IgD-negative memory B cell (primary cell): ENCODE results near the gene WNT4. TPM values are rescaled to one million over a fixed set of nuclear protein-coding genes. Genes with fewer than 3 reads are reported as not detected.
A peak's percentile ranks its signal among the peaks of the same experiment; 100 is the strongest.

ENCODE experiments used
- H3K27ac Mint-ChIP-seq, 3 donors: one replicate each; pipeline ENCODE4 v1.8.0; 2020 to 2022; ENCODE audit warnings: mild to moderate bottlenecking in 3 of 3, mixed read lengths in 3 of 3, moderate library complexity in 1 of 3
- H3K27me3 Mint-ChIP-seq: one replicate; pipeline ENCODE4 v1.8.0; 2021; ENCODE audit warnings: mixed read lengths
- H3K36me3 Mint-ChIP-seq: one replicate; pipeline ENCODE4 v1.8.0; 2020; ENCODE audit warnings: mild to moderate bottlenecking, mixed read lengths
- H3K4me1 Mint-ChIP-seq, 3 donors: one replicate each; pipeline ENCODE4 v1.8.0; 2020 to 2022; ENCODE audit warnings: mixed read lengths in 3 of 3, mild to moderate bottlenecking in 1 of 3
- H3K4me3 Mint-ChIP-seq, 4 donors: one replicate each; pipeline ENCODE4 v1.8.0; 2020 to 2022; ENCODE audit warnings: mild to moderate bottlenecking in 4 of 4, mixed read lengths in 4 of 4, moderate library complexity in 3 of 4
- H3K9me3 Mint-ChIP-seq, 3 donors: one replicate each; pipeline ENCODE4 v1.8.0; 2020 to 2021; ENCODE audit warnings: mixed read lengths in 3 of 3, mild to moderate bottlenecking in 1 of 3
- polyA plus RNA-seq: library from polyadenylated mRNA; unstranded; fragments of 300-500 nt; fragmentation: Illumina TruSeq; gene quantifications from one replicate; pipeline ENCODE4 v1.2.3, GENCODE V29; 2021

Gene WNT4
- polyA plus RNA-seq, 1 donor from 2014 or later: not detected

DNA sequence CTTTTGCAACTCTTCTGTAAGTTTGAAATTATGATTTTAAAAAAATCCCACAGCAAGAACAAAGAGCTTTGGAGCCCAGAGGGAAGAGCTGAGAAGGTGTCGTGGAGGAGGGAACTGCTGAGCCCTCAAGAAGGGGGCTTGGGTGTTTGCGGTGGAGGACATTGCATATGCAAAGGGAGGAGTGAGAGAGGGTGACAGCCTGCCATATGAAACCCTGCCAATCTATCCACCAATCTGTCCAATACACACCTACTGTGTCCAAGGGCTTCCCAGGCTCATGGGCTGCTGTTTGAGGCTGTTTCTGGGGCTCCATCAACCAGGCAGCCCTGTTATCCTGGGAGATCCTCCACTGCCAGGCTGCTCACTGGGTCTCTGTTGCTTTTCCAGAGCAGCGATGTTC, 15.2 kb downstream of the WNT4 start:
- Mint-ChIP-seq H3K4me3 (peak overlapping the region in 1 of 4 donors; percentile 21), H3K27me3 (no peaks in the 10 kb centered on the region), H3K36me3 (no peaks in the 10 kb centered on the region), H3K4me1 (peaks cover 0 to 1% (median 0%) of the 10 kb centered on the region in 3 donors), H3K9me3 (no peaks in the 10 kb centered on the region), H3K27ac (no peak overlapping the region)

DNA sequence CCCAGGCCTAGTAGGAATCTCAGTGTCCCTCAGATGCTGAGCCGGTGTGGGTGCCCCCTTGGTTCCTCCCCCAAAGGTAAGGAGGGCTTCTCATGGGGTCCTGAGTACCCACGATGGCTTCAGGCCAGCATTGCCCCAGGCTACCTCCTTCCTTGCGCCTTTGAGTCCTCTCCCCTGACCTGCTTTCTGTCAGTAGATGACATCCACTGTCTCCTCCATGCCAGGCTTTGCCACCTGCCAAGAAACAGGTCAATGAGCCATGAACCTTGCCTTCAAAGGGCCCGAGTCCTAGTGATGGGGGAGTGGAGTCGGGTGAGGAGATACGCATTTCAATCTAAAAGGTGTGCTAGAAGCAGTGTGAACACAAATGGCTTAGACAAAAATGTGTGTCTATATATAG, 15.6 kb downstream of the WNT4 start:
- peaks cover 0 to 1% (median 0%) of the 10 kb centered on the region in 3 donors for H3K4me1 Mint-ChIP-seq
- no peak overlapping the region for H3K4me3 Mint-ChIP-seq
- H3K27me3 Mint-ChIP-seq: no peaks in the 10 kb centered on the region
- no peaks in the 10 kb centered on the region for H3K9me3 Mint-ChIP-seq
- no peaks in the 10 kb centered on the region for H3K36me3 Mint-ChIP-seq
- H3K27ac Mint-ChIP-seq: no peak overlapping the region

DNA sequence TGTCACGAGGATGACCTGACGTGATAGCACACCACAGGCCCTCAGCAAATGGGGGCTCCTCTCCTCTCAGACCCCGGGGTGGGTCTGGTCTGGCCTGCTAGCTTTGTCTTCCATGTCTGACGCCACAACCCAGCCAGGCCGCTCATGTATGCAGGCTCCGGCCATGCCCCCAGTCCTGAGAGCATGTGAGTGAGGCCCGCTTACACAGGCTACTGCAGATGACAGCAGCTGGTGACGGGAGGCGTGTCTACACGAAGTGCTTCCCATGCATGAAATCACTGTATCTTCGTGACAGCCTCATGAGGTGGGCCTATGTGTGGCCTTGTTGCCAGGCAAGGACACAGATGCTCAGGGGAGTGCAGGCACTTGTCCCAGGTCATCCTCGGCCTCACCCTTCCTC, 16.4 kb downstream of the WNT4 start:
- Mint-ChIP-seq H3K4me1 (peaks cover 0 to 1% (median 0%) of the 10 kb centered on the region in 3 donors), H3K36me3 (no peaks in the 10 kb centered on the region), H3K9me3 (no peaks in the 10 kb centered on the region), H3K27ac (peak overlapping the region in 1 of 3 donors; percentile 73), H3K27me3 (no peaks in the 10 kb centered on the region), H3K4me3 (no peak overlapping the region)

DNA sequence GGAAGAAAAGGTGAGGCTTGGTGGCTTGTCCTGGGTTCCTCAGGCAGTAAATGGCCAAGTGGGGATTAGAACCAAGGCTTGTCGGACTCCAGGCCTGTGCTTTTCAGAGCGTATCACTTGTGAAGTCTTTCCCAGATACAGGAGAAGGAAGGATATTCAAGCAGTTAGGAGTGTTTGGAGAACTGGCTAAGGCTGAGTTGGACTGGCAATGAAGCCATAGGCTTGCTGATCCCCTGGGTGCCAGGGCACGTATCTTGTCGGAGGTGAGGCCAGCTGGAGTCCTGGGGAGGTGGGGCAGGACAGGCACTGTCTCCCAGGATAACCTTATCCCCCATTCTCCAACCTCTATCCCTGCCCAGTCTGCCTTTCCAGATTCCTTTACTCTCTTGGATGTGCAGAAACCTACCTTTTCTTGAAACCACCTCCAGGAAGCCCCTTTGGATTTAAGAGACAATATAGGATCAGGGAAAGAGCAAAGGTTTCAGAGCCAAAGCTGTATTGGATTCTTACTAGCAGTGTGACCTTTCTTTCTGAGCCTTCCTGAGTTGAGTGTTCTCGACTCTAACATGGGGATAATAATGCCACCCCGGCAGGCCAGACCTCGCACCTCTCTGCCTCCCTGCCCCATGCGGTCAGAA, 18.2 kb downstream of the WNT4 start:
- Mint-ChIP-seq H3K9me3 (no peaks in the 10 kb centered on the region), H3K4me1 (peaks cover under 1 to 4% (median 1%) of the 10 kb centered on the region in 3 donors), H3K36me3 (peaks cover 3% of the 10 kb centered on the region), H3K4me3 (no peak overlapping the region), H3K27me3 (no peaks in the 10 kb centered on the region), H3K27ac (peak overlapping the region in 2 of 3 donors; percentile 12 to 47)

DNA sequence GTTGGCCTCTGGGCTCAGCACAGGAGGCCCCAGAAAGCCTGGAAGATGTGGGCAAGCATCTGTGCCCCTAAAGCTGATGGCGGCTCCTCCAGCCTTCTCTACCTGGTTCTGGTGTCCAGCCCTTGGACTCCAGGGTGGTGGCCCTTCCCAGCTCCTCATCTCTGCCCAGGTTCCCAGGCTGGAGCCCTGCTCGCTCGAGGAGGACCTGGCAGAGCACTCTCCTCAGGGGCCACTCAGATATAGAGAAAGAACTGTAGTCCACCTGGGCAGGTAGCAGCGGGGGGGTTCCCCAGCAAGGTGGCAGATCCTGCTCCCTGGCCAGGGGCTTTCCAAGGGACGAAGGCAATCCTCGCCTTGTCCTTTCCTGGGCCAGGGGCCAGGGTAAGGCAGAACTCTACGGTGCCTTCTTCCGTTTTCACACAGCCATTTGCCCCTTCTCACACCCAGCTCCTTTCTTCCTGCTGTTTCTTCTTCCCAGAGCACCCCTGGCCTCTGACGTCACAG, 18.9 kb downstream of the WNT4 start:
- peak overlapping the region in 1 of 3 donors; percentile 47 for H3K27ac Mint-ChIP-seq
- no peak overlapping the region for H3K4me3 Mint-ChIP-seq
- H3K36me3 Mint-ChIP-seq: peaks cover 3% of the 10 kb centered on the region
- H3K4me1 Mint-ChIP-seq: peaks cover 5 to 11% (median 7%) of the 10 kb centered on the region in 3 donors
- no peaks in the 10 kb centered on the region for H3K9me3 Mint-ChIP-seq
- H3K27me3 Mint-ChIP-seq: no peaks in the 10 kb centered on the region

DNA sequence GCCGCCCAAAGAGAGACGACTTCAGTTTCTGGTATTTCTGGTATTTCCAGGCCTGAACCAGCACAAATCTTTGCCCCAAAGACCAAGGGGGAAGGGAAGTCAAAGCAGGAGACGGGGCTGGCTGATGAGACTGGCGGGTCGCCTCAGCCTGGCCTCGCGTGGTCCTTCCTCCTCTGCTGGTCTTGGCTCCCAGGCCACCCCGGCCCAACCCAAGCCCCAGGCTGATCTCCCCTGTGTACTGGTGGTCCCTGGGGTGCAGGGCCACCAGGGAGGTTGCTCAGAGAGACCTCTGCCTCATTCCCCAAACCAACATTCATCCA, 19.9 kb downstream of the WNT4 start:
- Mint-ChIP-seq H3K27ac (peak overlapping the region in 1 of 3 donors; percentile 25), H3K36me3 (peaks cover 3% of the 10 kb centered on the region), H3K4me1 (peaks cover 12 to 19% (median 14%) of the 10 kb centered on the region in 3 donors), H3K27me3 (no peaks in the 10 kb centered on the region), H3K4me3 (no peak overlapping the region), H3K9me3 (no peaks in the 10 kb centered on the region)

DNA sequence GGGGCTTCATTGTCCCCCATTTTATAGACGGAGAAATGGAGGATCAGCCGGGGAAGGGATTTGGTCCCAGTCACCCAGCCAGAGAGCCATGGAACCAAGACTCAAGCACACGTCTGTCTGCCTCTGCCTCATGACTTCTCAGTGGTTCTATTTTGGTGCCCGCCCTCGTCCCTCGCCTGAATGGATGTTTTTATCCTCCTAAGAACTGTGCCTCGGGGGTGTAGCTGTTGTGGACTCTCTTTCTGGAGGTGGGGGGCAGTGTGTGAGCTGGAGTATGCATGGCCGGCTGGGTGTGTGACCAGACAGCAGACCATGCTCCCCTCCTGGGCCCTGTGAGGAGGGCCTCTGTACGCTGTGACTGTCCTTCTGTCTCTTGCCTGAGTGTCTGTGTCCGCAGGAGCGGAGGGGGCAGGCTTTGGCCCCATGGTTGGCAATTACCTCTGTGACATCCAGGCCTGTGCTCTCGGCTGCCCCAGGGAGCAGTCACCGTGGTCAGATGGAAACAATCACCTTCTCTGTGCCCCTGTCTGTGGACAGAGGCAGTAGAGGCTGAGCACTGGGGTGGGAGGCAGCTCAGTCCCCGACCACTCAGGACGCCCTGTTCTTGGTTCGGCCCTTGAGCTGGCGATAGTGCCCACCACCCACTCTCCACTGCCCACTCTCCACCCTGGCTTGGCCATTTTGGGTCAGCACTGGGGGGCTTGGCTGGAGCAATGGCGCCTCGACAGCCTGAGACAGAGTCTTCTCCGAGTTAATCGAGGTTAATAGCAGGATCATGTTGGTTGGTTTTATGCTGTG, 20.4 kb downstream of the WNT4 start:
- peaks cover 3% of the 10 kb centered on the region for H3K36me3 Mint-ChIP-seq
- H3K4me1 Mint-ChIP-seq: peaks cover 16 to 23% (median 18%) of the 10 kb centered on the region in 3 donors
- H3K27ac Mint-ChIP-seq: peak overlapping the region in 1 of 3 donors; percentile 25
- H3K9me3 Mint-ChIP-seq: no peaks in the 10 kb centered on the region
- H3K4me3 Mint-ChIP-seq: no peak overlapping the region
- no peaks in the 10 kb centered on the region for H3K27me3 Mint-ChIP-seq

DNA sequence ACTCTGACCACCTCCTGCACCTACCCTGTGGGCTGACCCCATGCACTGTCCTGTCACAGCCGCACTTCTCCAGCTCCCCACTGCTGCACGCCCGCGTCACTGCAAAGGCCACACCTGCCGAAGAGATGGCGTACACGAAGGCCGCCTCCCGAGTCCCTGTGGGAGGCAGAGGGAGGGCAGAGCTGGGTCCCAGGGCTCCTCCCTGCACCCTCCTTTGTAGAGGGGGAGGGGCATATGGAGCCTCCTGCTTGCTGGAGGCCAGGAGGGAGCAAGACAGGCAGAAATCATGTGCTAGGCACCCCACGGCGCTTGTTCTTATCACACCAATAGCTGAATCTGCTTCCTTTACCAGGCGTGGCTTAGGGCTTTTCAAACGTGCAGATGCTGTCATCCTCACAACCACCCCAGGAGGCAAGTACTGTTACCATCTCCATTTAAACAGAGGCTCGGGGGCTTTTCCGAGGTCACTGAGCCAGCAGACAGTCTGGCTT, 21.4 kb downstream of the WNT4 start:
- Mint-ChIP-seq H3K9me3 (no peaks in the 10 kb centered on the region), H3K27ac (no peak overlapping the region), H3K4me1 (peaks cover 21 to 28% (median 28%) of the 10 kb centered on the region in 3 donors), H3K36me3 (peaks cover 3% of the 10 kb centered on the region), H3K27me3 (no peaks in the 10 kb centered on the region), H3K4me3 (no peak overlapping the region)

DNA sequence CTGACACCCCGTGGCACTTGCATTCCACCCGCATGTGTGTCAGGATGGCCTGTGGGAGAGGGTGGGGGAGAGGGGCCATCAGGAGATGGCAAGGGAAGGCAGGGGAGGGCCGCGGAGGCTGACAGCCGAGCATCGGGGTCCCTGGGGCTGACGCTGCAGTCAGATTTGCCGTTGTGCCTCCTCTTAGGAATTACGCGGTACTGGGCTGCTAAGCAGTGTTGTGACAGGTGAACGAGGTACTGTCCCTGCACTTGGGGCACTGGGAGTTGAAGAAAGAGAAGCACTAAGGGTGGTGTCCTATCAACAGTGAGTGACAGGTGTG, 22.5 kb downstream of the WNT4 start:
- Mint-ChIP-seq H3K27ac (peak overlapping the region in 2 of 3 donors; percentile 34 to 89), H3K4me3 (peak overlapping the region in 3 of 4 donors; percentile 18 to 68 (median 52)), H3K27me3 (no peaks in the 10 kb centered on the region), H3K9me3 (no peaks in the 10 kb centered on the region), H3K4me1 (peaks cover 28 to 36% (median 36%) of the 10 kb centered on the region in 3 donors), H3K36me3 (peaks cover 3% of the 10 kb centered on the region)

DNA sequence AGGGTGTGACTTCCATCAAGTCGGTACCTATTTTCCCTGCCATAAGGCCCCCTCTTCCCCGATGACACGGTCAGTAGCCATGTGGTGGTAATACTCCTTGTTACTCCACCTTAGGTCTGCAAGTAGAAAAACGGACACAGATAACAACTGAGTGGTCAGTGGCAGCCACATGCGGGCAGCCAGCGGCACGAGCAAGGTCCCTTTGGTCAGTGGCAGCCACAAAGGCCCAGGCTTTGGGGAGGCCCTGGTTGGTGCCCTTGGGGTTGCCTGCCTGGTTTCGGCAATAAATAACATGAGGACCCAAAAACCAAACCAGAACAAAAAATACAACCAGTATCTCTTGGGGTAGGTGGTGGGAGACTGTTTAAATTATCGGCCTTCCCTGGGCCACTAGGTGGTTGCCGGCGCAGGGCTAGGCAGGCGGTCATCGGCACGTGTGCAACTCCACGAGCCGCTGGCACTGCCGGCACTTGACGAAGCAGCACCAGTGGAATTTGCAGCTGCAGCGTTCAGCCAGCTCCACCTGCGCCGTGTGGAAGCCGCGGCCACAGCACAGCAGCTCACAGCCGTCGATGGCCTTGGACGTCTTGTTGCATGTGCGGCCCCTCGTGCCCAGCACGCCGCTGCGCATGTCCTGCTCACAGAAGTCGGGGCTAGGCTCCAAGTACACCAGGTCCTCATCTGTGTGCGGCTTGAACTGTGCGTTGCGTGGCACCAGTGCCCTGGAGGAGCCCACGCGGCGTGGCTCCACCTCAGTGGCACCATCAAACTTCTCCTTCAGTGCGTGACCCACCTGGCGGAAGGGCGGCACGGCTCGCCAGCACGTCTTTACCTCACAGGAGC, 23.1 kb downstream of the WNT4 start:
- Mint-ChIP-seq H3K4me3 (peak overlapping the region in 2 of 4 donors; percentile 0 to 29), H3K27me3 (no peaks in the 10 kb centered on the region), H3K4me1 (peaks cover 32 to 40% (median 36%) of the 10 kb centered on the region in 3 donors), H3K36me3 (peaks cover 3% of the 10 kb centered on the region), H3K27ac (peak overlapping the region; percentile 34 to 89 (median 59)), H3K9me3 (no peaks in the 10 kb centered on the region)

DNA sequence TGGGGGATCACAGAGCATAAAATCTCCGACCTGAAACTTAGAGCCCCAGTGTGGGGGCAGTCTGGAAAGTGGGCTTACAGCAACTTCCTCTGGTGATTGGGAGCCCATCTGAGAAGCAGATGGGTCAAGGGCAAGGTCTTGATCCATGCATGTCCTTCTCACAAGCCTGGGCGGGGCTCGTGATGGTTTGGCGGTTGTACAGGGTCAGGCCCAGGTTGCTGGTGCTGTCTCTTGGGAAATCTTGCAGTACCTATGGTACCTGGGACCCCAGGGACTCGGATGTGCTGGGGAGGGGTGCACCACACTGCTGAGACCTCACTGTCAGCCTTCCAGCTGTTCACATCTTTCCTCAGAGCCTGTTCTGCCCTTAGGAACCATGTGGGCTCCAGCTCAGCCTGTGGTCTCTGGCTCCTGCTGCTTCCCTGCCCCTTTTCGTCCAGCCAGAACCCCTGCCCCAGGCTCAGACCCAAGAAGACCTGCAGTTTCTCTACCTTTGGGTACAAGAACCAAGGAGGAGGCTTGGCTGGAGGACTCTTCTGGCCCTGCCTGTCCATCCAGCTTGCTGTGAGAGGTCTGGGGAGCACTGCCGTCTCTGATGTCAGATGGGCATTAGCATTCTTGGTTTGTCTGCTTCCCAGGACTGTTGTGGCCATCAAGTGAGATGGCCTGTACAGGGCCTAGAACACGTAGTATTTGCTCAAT, 24.5 kb downstream of the WNT4 start:
- no peaks in the 10 kb centered on the region for H3K9me3 Mint-ChIP-seq
- peak overlapping the region in 3 of 4 donors; percentile 29 to 89 (median 73) for H3K4me3 Mint-ChIP-seq
- H3K36me3 Mint-ChIP-seq: peaks cover 3% of the 10 kb centered on the region
- H3K4me1 Mint-ChIP-seq: peaks cover 32 to 41% (median 36%) of the 10 kb centered on the region in 3 donors
- peak overlapping the region; percentile 9 to 91 (median 71) for H3K27ac Mint-ChIP-seq
- H3K27me3 Mint-ChIP-seq: no peaks in the 10 kb centered on the region

DNA sequence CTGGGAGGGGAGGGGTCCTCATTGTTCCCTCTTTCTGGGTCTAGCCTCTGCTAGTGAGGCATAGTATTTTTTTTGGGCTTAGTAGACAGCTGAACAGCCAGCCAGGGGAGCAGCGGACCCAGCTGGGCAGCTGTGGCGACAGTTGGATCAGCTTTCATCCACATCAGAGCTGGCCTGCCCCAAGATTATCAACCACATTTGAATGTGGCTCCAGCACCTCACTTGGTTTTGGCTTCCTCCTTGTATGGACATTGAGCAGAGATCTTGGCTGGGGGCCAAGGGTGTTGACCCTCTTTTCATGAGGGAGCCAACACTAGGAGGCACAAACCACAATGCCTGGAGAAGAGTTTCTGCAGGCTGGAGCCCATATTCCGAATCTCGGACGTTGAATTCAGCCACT, 25.0 kb downstream of the WNT4 start:
- no peaks in the 10 kb centered on the region for H3K9me3 Mint-ChIP-seq
- H3K4me3 Mint-ChIP-seq: peak overlapping the region in 2 of 4 donors; percentile 17 to 89
- H3K36me3 Mint-ChIP-seq: peaks cover 6% of the 10 kb centered on the region
- H3K4me1 Mint-ChIP-seq: peaks cover 35 to 41% (median 41%) of the 10 kb centered on the region in 3 donors
- H3K27ac Mint-ChIP-seq: peak overlapping the region in 1 of 3 donors; percentile 85
- H3K27me3 Mint-ChIP-seq: no peaks in the 10 kb centered on the region

DNA sequence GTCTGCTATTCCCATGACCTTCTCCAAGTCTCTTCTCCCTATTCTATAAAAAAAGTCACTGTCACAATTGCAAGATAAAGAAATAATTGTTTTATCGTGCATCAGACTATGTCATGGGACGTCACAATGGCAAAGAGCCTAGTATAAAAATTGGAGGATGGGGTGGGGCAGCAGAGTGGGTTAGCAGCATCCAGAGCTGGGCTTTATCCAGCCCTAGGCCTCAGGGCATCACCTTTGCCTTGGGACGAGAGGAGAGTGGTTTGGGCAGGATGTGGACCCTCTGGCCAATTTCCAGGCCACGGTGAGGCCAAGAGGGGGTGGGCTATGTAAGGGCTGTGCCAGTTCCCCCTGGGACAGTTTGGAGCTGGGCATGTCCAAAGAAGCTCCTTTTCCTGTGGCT, 25.7 kb downstream of the WNT4 start:
- H3K36me3 Mint-ChIP-seq: peaks cover 6% of the 10 kb centered on the region
- no peaks in the 10 kb centered on the region for H3K27me3 Mint-ChIP-seq
- peak overlapping the region in 2 of 3 donors; percentile 85 to 94 for H3K27ac Mint-ChIP-seq
- H3K9me3 Mint-ChIP-seq: no peaks in the 10 kb centered on the region
- H3K4me1 Mint-ChIP-seq: peaks cover 35 to 41% (median 41%) of the 10 kb centered on the region in 3 donors
- no peak overlapping the region for H3K4me3 Mint-ChIP-seq

DNA sequence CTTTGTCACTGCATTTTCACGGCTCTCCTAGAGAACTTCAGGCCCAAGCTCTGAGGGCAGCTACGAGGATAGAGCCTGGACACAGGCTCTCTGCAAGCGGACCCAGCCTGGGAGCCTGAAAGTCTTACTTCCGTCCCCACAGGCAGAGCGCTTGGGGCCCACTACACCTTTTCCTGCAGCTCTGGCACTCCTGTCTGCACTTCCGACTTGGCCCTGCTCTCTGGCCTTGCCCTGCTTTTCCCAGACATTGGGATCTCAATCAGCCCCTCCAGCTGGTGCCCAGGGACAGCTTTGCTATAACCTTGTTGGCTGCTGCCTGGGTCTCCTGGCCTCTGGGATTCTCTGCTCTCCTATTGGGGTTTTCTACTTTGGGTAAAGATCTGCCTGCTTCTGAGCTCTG, 27.6 kb downstream of the WNT4 start:
- Mint-ChIP-seq H3K4me1 (peaks cover 34 to 41% (median 37%) of the 10 kb centered on the region in 3 donors), H3K27ac (peak overlapping the region; percentile 34 to 89 (median 85)), H3K9me3 (no peaks in the 10 kb centered on the region), H3K36me3 (peaks cover 5% of the 10 kb centered on the region), H3K4me3 (peak overlapping the region in 1 of 4 donors; percentile 78), H3K27me3 (no peaks in the 10 kb centered on the region)
